HG03575 (cell line): ENCODE results near the gene NET1.
"Not testable (repeated sequence)": the region's sequence is repeated elsewhere in the genome, so short reads cannot be mapped to it uniquely, and the experiment has no call there.

Experiments
- ATAC-seq: cut with Tn5 transposase; IDR thresholded peaks from one replicate; pipeline ENCODE4 v1.9.1; 2021; ENCODE audit not compliant: unreplicated experiment, insufficient number of reproducible peaks, low FRiP score; ENCODE audit errors: extremely low read depth

NET1 gene

DNA sequence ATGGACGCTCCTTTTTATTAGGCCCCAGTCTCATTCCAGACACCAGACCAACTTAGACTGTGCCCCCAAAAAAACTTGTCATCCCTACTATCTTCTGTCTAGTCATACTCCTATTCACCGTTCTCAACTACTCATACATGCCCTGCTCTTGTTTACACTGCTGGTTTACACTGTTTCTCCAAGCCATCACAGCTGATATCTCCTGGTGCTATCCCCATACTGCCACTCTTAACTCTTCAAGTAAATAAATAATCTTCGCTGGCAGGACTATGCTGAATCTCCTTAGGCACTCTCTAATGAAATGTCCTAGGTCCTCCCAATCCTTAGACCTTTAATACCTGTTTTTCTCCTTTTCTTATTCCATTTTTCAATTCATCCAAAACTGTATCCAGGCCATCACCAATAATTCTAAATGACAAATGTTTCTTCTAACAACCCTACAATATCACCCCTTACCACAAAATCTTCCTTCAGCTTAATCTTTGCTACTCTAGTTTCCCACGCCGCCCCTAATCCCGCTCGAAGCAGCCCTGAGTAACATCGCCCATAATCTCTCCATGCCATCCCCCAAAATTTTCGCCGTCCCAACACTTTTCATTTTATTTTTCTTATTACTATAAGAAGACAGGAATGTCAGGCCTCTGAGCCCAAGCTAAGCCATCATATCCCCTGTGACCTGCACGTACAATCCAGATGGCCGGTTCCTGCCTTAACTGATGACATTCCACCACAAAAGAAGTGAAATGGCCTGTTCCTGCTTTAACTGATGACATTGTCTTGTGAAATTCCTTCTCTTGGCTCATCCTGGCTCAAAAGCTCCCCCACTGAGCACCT is 63.8 kb downstream of the NET1 start:
- ATAC-seq: not testable (repeated sequence)

DNA sequence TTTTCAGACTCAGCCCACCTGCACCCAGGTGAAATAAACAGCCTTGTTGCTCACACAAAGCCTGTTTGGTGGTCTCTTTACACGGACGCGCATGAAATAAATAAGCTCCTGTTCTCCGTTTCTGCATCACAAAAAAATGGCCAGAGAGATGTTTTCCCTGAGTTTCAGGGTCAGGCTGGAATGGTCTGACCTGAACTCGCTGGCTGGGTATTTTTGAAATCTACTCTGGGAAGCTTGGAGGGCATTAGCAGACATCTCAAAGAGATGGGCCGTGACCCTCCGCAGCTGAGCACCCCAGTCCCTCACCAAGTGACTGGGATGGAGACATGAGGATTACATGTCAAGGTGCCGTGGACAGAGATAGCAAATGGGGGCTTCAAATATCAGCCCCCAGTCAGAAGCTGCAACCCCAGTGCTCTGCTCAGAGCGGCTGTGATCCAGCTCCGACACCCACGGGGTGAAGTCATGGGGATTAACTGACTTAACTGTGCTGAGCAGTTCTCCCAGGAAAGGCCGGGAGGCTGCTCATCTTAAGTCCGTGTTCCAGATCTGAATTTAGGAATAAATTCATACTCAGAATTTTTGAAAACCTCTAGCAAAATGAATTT is 64.7 kb downstream of the NET1 start:
- ATAC-seq: no peak

DNA sequence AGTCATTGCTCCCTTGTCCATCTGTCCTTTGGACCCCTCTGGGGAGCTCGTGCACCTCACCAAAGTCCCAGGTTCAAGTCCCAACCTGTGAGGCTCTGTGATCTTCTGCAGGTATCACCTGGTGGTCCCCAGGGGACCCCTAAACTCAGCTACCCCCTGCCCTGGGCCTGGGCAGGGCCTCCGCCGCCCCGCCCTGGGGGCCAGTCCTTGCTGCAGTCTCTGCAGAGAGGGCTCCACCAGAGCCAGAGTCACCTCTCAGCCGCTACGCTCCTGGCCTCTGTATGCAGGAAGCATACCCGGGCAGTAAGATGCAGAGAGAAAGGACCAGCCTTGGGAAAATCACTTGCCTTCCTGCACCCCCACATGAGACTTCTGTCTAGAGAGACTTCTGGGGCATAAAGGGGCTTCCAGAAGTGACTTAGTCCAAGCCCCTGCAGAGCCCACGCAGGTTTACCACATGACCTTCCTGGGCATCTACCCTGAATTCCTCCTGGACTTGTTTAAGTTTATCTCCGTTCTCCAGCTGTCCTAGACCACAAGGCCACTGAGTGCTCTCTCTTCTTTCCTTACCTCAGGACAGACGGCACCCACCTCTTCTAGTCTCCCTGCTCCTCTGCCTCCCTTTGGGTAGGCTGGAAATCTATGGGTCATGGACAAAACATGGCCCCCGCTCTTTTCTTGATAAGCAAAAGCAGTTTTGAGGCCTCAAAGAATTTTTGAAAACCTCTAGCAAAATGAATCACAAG is 65.8 kb downstream of the NET1 start:
- no peak for ATAC-seq

DNA sequence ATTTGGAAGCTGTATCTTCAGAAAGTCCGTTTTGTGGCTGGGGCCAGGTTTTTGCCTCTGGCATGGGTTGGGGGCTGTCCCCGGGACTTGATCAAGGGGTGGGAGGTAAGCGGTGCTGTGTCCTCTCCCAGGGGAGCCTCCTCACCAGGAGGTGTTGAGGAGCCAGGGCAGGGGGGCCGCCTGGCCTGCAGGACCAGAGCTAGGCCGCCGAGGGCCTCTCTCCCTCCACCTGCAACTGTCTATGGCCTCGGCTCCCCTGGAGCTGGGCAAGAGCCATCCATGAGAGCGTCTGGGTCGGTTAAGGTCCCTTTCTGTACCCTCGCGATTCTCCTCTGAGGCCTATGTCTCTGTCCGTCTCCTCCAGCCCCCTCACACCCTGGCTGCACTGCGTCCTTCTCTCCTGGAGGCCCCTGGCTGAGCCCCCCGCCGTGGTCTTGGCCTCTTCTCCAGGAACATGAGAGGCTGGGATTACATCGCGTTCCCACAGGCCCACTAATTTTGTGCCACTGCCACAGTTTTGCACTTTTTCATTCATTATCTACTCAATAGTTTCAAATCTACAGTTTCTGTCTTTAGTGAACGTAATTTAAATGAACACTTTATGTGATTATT is 66.4 kb downstream of the NET1 start:
- ATAC-seq: no peak

DNA sequence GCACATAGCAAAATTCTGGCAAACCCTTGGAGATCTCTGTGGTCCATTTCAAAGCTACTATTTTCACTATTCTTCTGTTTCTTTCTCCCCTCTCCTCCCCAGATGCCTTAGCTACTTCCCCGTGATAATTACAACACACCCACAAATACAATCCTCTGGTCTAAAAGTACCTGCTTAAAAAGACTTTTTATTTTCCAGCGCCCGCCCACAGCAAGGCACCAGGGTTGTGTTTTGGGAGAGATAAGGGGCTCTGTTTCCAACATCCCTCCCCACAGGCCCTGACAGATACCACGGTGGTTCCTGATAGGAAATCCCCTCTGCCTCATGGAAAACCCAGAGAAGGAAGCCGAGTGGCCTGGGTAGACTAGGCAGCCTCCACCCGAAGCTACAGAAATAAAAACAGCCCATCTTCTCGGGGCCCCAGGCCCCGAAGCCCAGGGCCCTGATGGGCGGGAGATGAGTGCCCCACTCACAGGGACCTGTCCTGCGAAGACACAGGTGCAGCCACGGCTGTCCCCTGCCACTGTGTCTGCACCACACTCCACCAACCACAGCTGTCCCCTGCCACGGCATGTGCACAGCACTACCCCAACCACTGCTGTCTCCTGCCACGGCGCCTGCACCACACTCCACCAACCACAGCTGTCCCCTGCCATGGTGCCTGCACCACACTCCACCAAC is 67.3 kb downstream of the NET1 start:
- no peak for ATAC-seq

DNA sequence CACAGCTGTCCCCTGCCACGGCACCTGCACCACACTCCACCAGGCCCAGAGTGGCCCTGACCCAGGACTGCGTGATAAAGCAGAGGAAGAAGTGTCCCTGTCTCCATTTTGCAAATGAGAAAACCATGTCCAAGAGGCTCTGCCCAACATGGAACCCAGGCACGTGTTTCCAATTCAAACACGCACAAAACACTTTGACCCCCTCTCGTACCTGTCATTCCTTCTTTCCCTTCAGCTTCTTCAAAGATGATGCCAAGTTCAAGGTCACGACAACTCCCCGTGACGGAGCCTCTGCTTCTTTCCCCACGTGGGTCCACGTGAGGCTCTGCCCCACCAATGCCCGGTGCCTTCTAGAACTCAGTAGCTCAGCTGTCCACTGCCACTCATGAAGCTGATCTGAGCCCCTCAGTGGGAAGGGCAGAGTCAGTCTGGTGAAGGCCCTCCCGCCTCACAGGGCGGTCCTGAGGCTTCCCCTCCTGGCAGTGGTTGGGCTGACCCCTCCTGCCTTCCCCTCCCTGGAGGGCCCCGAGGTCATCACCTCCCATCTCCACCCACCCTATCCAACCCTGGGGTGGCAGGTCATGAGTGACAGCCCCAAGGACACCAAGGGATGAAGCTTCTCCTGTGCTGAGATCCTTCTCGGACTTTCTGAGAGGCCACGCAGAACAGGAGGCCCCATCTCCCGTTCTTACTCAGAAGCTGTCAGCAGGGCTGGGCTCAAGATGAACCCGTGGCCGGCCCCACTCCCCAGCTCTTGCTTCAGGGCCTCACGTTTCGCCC is 68.0 kb downstream of the NET1 start:
- no peak for ATAC-seq

DNA sequence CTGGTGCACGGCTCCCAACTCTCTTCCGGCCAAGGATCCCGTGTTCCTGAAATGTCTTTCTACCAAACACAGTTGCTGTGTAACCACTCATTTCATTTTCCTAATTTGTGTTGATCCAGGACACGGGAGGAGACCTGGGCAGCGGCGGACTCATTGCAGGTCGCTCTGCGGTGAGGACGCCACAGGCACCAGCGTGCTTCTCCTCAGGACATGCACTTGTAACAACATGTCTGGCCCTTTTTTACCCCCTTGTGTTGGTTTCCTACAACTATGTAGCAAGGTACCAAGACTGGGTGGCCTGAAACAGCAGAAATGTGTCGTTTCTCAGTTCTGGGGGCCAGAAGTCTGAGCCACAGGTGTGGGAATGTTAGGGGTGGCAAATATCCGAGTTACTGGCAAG is 68.8 kb downstream of the NET1 start:
- no peak for ATAC-seq

DNA sequence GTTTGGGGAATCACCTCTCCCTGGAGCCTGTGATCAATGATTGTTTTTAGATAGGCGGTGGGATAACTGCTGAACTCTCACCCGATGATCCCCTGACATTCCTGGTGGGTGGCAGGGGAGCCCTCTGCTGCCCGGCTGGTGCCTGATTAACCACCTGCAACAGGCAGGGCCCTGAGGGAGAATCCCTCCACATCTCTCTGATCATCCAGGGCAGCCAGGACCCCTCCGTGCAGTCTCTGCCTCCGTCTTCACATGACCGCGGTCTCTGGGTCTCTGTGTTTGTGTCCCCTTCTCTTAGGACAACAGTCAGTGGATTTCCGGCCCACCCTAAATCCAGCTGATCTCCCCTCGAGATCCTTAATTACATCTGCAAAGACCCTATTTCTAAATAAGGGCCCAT is 69.7 kb downstream of the NET1 start:
- ATAC-seq: no peak

DNA sequence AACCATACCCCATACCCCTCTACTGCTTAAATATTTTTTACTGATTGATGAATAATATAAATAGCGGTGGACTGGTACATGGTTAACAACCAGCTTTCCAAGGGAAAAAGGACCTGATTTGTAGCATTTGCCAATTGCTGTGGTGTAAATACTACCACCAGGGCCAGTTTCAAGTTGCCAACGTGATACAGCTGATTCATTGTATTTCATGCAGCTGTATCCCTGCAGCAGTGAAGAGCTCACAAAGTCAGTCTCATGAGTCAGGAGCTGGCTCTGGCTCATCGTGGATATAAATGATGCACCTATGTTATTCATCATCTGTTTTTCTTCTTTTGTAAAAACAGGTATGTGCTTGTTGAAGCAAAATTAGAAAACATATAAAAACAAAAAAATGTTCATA is 71.8 kb downstream of the NET1 start:
- no peak for ATAC-seq

DNA sequence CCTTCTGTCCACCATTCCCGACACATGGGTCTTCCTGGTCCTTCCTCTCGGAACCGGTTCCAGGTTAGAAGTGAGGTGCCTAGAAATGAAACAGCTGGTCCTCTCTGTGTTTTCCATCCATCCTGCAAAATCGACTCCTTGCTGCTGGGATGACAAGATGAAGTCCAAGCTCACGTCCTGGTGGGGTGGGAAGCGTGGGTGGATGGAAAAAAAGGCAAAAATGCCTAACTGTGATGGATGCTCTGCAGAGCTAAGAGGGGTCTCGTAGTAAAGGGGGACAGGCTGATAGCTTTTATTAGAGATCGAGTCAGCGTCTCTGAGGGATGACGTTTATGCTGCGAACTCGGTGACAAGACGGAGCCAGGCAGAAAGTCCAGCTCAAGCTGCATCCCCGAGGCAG is 72.9 kb downstream of the NET1 start:
- no peak for ATAC-seq

DNA sequence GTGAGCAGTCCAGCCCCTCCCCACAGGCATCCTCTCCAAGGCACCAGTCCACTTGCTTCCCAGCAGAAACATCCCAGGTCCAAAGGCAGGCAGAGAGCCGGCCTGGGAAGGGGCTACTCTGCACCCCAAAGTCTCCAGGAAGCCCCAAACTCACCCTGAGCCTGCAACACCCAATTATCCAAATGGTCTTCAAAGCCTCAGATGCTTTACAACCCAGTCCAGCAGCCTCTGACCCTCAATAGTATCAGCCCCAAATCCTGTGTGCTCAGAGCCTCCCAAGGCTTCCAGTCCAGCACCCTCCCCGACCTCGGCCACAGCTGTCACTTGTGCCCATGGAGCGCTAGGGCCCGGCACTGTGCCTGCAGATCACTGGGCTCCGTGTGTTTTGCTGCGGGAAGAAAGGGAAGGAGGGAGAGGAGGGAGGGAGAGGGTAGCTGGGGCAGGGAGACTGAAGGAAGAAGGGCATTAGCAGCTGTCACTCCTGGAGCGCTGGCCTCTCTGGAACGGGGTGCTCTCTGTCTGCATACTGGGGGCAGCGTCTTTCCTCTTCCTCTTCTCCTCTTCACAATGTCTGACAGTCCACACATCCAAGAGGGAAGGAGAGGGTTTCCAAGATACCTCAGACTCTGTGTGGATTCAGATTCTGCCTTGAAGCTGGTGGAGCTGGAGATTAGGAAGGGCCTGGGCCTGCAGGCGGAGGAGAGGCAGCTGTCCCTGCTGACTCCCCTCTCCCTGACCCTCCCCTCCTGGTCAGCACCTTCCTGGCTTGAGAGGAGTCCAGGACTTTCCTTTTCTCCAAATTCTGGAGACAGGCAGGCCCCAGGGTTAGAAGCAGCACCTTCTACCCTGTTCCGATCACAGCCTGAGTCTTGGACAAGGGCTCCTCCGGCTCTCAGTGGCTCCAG is 73.8 kb downstream of the NET1 start:
- no peak for ATAC-seq

DNA sequence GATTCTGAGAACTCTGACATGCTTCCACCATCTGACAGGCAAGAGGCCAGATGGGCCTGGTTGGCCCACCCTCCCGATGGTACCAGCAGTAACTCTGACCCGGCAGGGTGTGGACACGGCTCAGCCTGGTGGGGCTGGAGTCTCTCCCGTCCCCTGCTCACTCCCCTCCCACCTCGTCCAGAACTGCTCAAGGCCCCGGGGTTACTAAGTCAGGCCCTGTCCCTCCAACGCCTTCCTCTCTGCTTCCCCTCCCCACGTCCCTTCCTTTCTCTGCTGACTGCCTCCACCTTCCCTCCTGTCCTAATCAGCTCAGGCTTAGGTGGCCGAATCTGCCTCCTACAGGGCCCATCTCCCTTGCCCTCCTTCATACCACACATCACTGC is 74.5 kb downstream of the NET1 start:
- no peak for ATAC-seq

DNA sequence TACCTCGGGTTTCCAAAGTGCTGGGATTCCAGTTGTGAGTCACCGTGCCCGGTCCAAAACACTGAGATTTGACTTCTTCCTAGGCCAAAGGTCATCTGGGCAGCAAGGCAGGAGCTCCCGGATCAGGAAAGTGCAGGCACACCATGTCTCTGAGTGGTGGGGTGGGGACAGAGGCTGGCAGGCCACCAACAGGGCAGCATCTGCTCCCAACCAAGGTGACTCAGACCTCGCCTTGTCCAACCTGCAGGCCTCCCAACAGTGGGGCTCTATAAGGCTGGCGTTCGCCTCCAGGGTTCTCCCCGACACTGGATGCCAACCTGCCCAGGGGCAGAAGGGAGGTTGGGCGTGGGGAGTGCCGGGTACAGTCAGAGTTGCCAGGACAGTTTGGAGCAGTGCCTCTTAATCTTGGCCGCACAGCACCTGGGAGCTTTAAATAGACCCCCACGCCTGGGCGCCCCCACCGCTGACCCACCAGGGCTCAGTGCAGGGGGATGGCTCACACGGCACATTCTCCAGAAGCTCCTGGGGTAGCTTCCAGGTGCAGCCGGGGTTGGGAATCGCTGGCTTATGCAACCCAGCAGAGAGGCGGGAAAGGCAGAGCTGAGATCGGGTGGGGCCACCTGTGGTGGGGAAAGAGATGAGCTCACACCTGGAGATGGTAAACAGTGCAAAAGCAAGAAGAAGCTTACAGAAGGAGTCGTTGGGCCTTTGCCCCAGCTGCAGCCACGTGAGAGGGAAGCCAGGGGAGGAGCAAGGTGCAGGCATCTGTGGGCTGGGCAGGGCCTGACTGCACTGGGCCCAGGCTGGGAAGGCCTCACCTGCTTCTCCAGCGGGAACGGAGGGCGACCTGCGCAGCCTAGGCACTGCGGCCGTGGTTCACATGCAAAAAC is 76.2 kb downstream of the NET1 start:
- no peak for ATAC-seq

DNA sequence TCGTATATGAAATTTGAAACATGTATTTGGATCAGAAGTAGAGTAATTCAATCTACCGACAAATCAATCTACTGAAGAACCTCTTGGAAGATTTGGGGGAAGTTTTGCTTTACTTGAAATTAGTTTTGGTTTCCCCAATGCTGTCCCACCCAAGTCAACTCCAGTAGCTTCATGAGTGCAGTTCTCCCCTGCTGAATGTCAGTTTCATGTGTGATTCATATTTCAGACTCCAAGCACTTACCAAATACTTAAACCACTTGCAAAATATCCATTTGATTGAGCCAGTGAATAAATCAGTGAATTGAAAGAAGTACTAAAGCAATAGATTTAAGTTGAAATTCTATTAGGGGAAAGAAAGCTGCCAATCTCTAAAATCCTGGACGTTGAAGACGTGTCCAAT is 77.7 kb downstream of the NET1 start:
- ATAC-seq: no peak

DNA sequence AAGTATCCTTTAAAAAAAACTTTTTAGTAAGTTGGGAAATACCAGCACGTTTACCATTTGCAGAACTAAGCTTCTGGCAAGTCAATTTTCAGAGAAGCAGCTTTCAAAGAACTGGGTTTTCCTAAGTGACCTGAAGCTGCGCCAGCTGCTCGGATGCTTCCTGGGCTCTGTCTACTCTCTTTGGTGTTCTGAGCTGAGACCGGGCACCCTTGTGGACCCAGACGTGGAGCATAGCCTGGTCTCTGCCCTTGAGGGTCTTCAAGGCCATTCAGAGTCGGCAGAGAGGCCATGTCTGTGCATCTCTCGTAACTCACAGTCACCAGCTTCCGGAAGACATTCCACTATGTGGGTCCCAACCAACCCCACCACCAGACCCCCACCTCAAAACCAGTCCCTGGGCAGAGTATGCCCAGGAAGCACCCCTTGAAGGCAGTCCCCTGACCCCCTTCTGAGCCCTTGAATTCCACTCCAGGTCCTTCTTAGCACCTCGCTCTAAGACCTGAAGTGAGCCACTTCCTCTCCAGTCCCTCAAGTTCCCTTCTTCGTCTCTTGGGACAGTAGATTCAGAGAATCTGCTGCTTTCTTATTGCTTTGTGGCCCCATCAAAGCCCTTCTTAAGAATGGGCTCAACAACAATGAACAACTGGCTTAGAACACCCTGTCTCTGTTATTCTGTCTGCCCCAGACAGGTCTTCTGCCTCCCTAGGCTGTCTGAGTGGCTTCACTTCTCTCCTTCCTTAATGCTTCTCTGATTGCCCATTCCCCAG is 78.5 kb downstream of the NET1 start:
- ATAC-seq: no peak

DNA sequence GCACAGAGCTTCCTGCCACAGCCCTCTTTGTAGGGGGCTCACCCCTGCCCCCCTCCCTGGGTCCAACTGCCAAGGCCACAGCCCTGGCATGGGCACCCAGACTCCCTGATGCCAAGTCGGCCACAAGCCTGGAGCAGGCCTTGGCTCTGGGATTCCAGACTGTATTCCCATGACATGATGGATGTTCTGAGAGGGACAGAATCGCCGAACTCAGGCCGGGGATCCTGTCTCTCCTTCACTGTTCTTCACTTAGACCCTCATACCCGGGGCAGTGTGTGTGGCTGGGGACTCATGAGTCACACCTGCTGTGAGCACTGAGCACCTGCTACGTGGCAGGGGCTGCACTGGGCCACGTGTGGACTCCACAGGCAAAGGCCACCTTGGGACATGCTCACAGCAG is 79.1 kb downstream of the NET1 start:
- ATAC-seq: no peak
